ENCODE measurements around the gene EIF4E.
"Not testable (repeated sequence)": the region's sequence is repeated elsewhere in the genome, so short reads cannot be mapped to it uniquely, and the experiment has no call there.

EIF4E gene

DNA sequence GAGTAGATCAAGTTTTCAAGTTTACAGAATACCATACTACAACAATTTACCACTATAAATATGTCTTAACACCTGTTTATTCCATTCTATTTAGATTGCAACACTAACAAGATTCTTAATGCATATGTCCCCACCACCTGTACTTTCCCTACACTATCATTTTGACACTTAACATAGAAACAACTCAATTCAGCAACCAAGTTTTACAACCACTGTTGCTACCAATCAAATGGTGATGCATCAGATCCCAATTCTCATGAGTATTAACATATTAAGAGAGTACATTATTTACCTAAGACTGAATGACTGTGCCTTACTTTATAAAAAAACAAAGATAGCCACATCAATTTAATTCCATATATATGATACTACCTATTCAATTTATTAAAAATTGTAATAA is 49.4 kb downstream of the EIF4E start:
- DNase-seq (ENCODE audit: low spot score) = no peak

DNA sequence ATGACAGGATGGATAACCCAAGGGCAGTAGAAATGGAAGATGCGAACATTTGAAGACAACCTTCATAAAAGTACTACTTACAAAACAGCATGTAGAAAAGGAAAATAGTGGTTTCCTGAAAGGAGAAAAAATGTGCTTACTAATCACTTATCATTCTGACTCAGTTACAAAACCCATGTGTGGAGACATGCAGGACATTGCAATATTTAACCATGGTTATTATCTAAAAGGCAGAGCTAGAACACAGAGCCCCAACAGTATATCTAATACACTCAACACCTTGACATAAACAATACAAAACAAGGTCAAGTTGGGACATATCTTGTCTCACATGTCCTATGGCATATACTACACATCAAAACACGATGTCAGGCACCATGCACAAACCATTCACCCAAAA is 55.9 kb downstream of the EIF4E start:
- DNase-seq (ENCODE audit: low spot score) = no peak

DNA sequence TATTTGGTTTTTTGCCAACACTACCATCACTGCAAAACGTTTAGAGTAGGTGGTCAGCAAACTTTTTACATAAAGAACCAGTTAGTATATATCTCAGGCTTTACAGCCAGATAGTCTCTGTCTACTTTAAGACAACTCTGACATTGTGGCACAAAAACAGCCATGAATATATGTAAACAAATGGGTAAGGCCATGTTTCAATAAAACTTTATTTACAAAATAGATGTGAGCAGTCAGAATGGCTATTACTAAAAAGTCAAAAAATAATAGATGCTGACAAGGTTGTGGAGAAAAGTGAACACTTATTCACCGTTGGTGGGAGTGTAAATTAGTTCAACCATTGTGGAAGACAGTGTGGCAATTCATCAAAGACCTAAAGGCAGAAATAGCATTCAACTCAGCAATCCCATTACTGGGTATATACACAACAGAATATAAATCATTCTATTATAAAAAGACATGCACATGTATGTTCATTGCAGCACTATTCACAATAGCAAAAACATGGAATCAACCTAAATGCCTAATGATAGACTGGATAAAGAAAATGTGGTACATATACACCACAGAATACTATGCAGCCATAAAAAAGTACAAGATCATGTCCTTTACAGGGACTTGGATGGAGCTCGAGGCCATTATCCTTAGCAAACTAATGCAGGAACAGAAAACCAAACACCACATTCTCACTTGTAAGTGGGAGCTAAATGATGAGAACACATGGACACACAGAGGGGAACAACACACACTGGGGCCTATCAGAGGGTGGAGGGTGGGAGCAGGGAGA is 56.6 kb downstream of the EIF4E start:
- not testable (repeated sequence) for DNase-seq (ENCODE audit: low spot score)

DNA sequence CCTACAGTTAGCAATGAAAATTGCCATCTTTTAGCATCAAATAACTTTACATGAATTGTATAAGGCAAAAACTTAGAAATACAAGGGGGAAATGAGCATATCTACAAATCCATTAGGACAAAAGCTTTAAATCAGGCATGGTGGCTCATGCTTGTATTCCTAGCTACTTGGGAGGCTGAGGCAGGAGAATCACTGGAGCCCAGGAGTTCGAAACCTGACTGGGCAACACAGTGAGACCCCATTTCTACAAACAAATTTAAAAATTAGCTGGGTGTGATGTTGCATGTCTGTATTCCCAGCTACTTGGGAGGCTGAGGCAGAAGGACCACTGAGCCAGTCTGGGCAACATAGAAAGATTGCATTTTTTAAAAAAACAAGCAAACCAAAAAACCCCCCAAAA is 61.3 kb downstream of the EIF4E start:
- no peak for DNase-seq (ENCODE audit: low spot score)

DNA sequence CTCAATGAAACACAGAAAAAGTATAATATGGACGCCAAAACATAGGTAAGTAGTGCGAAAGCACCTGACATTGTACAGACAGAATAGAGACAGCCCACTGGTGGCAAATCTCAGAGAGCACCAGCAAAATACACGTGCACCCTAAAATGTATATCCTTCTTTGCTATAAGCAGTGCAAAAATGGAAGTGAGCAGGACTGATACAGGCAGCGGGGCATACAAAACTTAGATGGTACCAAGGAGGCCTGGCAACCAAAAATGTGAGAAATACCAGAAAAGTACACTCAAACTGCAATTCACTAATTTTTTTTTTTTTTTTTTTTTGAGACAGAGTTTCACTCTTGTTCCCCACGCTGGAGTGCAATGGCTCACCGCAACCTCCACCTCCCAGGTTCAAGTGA is 63.9 kb downstream of the EIF4E start:
- DNase-seq (ENCODE audit: low spot score) = no peak

DNA sequence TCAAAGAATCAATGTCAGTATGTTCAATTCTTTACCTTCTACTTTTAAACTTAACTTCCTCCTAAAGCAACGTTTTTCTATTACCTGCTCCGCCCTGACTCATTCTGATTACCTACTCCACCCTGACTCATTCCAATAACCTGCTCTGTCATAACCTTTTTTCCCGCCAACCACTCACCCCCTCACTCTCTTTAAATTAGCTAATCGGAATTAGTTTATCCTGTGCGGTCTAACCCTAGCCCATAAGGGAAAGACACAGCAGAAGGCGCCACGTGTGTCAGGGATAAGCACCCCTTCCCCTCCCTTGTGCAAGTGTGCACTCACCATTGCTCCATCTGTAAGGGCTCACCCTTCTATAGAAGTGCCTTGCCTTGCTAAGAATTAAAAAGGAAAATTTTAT is 64.4 kb downstream of the EIF4E start:
- no peak for DNase-seq (ENCODE audit: low spot score)

DNA sequence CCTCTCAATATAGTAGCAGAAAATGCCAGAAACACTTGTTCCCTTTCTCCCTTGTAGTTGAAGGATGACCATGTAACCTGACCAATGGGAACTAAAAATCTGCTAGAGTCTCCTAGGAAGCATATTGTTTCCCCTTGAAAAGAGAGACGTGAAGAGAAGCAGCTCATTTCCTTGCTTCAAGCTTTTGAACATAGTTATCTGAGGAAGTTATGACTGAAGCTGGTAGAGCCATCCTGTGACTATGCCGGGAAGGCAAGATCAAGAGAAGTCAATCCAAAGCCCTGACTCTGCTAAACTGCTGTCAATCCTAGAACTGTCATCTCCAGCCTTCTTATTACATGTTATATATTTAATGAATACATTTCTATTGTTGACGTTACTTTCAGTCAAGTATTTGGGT is 66.6 kb downstream of the EIF4E start:
- no peak for DNase-seq (ENCODE audit: low spot score)

DNA sequence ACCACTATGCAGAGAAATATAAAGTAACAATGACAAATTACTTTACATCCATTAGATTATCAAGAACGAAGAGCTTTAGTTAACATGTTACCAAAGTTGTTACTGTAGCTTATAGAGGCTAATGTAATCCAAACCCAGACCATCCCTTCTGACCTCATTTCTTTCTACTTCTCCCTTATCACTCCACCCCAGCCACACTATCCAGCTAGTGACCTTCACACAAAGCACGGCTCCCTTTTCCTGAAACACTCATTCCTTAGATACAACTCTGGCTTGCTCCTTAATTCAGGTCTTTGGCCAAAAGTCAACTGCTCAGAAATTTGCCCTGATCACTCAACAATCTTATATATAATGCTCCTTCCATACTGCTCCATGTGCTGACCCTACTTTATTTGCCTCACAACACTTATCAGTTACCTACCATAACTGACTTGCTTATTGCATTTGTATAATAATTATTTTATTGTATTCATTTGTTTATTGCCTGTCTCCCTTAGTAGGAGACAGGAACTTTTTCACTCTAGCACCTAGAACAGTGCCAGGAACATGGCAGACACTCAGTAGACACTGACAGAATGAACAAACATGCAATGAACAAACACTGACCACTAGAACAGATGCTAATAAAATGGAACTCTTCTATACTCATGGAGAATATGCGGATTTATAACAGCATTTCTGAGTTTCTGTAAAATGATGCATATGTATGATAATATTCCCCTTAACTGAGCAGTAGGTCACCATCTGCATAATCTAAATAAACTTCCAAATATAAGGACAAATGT is 67.6 kb downstream of the EIF4E start:
- no peak for DNase-seq (ENCODE audit: low spot score)

DNA sequence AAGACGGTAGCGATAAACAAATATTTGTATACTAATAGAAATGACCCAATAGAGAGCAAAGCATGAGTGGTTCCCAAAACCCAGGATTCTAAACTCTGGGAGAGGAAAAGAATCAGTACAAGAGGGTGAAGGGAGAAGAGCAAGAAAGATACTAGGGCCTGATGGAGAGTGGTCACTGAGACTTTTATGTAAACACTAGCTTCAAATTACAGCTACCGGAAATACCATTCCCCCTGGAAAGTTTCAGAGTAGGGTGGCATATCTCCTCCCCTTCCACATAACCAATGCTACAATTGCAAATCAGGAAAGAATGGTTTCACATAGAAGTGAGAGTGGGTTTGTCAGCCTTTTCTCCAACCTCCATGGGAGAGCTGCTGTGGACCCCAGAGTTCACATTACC is 77.1 kb downstream of the EIF4E start:
- DNase-seq (ENCODE audit: low spot score) = no peak

DNA sequence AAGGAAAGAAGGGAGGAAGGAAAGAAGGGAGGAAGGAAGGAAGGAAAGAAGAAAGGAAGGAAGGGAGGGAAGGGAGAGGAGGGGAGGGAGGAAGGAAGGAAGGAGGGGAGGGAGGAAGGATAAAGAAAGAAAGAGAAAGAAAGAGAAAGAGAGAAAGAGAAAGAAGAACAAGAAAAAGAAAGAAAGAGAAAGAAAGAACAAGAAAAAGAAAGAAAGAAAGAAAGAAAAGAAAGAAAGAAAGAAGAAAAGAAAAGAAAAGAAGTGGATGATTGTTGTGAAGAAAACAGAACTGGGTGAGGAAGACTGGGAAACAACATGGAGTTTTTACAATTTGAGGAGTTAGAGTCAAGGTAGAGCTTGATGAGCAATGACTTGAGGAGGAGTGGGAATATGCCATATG is 78.0 kb downstream of the EIF4E start:
- DNase-seq (ENCODE audit: low spot score) = no peak

DNA sequence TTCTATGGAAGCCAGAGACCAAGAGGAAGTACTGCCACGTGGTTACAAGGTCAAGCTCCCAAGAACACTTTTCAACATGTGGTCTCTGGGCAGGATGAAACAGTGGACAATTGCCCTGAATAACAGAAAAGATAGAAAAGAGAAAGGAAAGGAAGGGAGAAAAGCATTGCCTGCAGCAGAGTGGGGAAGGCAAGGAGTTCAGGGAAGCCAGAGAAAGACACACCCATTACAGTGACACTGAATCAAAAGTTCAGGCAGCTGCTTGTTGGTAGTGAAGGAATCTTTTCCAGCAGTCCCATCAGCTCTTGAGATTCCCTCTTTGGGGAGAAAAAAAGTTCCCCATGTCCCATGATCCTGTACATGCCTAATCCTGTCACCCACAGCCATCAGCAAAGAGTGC is 80.5 kb downstream of the EIF4E start:
- no peak for DNase-seq (ENCODE audit: low spot score)

DNA sequence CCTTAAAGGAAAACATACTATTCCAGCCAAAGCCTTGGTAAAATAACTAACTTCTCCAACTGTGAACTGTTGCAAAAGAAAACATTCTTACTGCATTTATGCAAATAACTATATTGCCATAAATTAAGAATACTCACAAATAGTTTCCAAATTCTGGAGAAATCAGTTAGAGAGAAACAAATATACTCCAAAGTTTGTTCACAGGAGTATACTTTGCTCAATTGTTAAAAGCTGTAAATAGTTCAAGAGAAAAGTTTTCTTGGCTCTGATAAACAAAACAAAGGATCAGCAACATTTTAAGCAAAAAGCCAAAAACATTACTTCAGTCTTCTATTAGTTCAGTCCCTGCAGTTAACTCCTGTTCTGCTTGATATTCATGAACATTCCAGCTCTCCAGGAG is 83.0 kb downstream of the EIF4E start:
- no peak for DNase-seq (ENCODE audit: low spot score)

DNA sequence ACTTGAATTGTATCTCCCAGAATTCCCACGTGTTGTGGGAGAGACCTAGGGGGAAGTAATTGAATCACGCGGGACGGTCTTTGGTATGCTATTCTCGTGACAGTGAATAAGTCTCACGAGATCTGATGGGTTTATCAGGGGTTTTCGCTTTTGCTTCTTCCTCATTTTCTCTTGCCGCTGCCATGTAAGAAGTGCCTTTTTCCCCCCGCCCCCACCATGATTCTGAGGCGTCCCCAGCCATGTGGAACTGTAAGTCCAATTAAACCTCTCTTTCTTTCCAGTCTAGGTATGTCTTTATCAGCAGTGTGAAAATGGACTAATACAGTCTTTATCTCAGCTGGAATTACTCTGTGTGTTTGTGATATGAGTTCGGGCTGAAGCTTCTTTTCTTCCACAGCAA is 86.0 kb downstream of the EIF4E start:
- not testable (repeated sequence) for DNase-seq (ENCODE audit: low spot score)

DNA sequence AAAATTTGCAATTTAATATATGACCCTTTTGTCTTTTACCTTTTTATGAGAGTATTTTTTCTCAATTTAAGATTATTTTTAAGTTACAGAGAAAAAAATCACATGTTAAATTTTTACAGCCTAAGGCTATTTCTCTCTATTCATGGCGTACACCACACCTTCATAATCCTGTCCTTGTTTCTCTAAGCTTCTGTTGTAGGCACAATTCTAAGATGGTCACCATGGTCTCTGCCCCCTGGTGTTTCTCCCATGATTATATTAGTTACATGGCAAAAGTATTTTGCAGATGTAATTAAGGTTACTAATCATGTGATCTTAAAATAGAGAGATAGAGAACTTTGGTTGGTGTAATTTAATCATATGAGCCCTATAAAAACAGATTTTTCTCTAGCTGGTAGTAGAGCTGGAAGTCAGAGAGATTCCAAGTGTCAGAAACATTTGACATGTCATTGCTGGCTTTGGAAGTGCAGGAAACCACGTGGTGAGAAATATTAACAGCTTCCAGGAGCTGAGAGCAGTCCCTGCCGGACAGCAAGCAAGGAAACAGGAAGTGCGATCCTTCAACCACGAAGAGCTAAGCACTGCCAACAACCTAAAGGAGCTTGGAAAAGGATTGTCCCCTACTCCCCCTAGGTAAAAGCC is 89.8 kb downstream of the EIF4E start:
- DNase-seq (ENCODE audit: low spot score) = no peak

DNA sequence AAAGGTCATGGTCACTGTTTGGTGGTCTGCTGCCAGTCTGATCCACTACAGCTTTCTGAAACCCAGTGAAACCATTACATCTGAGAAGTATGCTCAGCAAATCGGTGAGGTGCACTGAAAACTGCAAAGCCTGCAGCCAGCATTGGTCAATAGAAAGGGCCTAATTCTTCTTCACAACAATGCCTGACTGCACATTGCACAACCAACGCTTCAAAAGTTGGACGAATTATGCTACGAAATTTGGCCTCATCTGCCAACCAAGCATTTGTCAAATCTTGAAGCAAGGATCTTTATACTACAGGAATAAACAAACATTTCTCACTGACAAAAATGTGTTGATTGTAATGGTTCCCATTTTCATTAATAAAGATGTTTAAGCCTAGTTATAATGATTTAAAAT is 90.4 kb downstream of the EIF4E start:
- no peak for DNase-seq (ENCODE audit: low spot score)

DNA sequence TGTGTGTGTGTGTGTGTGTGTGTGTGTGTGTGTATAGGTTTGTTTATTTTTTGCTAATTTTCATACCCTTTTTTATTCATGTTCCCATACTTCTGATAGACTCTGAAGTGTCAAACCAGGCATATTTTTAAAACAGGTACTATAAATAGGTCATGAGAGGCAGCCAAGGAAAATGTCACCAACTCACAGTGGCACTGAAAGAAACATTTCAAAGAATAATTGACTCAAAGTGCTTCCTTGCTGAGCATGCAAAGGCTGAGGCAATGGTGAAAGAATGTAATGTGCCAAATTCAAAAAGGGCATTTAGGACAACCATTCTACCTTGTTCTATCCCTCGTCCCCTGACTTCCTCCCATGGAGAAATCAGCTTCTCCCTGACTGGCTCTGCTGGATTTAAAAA is 95.5 kb downstream of the EIF4E start:
- DNase-seq (ENCODE audit: low spot score) = no peak

DNA sequence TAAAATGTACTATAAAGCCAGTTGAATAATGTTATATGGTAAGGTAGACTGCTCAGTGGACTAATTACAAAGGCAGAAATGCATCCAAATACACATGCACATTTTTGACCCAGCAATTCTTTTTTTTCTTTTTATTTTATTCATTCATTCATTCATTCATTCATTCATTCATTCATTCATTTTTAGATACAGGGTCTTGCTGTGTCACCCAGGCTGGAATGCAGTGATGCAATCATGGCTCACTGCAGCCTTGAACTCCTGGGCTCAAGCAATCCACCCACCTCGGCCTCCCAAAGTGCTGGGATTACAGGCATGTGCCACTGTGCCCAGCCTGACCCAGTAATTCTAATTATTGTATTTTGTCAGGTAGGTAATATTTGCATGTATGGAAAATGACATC is 97.9 kb downstream of the EIF4E start:
- not testable (repeated sequence) for DNase-seq (ENCODE audit: low spot score)

Data from CD4-positive, alpha-beta T cell treated with Interleukin-2 at 100 ng/mL for 4 hours (primary cell).